ENCODE measurements around the gene P4HA1. TPM values are rescaled to one million over a fixed set of nuclear protein-coding genes. Genes with fewer than 3 reads are reported as not detected.

Gene P4HA1
- total RNA-seq, 1 experiment from 2014 or later = 58.5 TPM

GRCh38 chr10:73058057-73058591 is 38.5 kb downstream of the P4HA1 start:
- Histone ChIP-seq H3K4me3 (ENCODE audit: low read depth in 2 of 2, low read length in 2 of 2) (no peak overlapping the region), H3K9me3 (ENCODE audit: control insufficient read depth, insufficient read depth, low read depth, low read length) (no peaks in the 10 kb centered on the region), H3K4me1 (ENCODE audit: control insufficient read depth, insufficient read depth, low read length) (peaks cover 3% of the 10 kb centered on the region; the same call in 1 of the 2 replicates), H3K36me3 (ENCODE audit: control insufficient read depth, insufficient read depth, low read length) (peaks cover 15% of the 10 kb centered on the region; the same call in 1 of the 2 replicates), H3K27me3 (ENCODE audit: control insufficient read depth, insufficient read depth, low read length) (no peaks in the 10 kb centered on the region), H3K27ac (ENCODE audit: low read length) (no peak overlapping the region)
- no peak for DNase-seq (ENCODE audit: low read depth, low spot score)
- ChIA-PET CTCF (no interaction called here), POLR2A (interaction anchor here (0.5 to 0.6 kb wide), 2 partner anchors 201 to 388 kb away, joined by 6 to 14 read pairs; no protein-coding TSS in a partner anchor)
- ATAC-seq = no peak
- intact Hi-C loops (cut with micrococcal nuclease; ENCODE audit: unreplicated experiment) = no loop called here
- no TSS peak for BruUV-seq (replicated peaks)
- TF ChIP-seq SIN3A (IDR thresholded peaks at IDR 0.05; ENCODE audit: borderline replicate concordance, insufficient read depth, low read depth, low read length) = no peak
- in situ Hi-C loops (cut with HindIII; ENCODE audit: low pct_unique_long_range_greater_than_20kb, low sequenced_read_pairs) = no loop called here

- H3K36me3 ChIP-seq (ENCODE audit: control insufficient read depth, insufficient read depth, low read length) = peaks cover 17% of the 10 kb centered on the region; the same call in 1 of the 2 replicates
- ChIA-PET POLR2A (no interaction called here), CTCF (interaction anchor here (0.6 kb wide), 1 partner anchor 75 kb away, joined by 3 read pairs; no protein-coding TSS in a partner anchor)
- no peaks in the 10 kb centered on the region for H3K9me3 ChIP-seq (ENCODE audit: control insufficient read depth, insufficient read depth, low read depth, low read length)
- no peaks in the 10 kb centered on the region for H3K27me3 ChIP-seq (ENCODE audit: control insufficient read depth, insufficient read depth, low read length)
- in situ Hi-C loops (cut with HindIII; ENCODE audit: low pct_unique_long_range_greater_than_20kb, low sequenced_read_pairs) = no loop called here
- no peak for DNase-seq (ENCODE audit: low read depth, low spot score)
- H3K27ac ChIP-seq (ENCODE audit: low read length) = no peak overlapping the region
- TSS peak; percentile 41 for BruUV-seq (replicated peaks)
- H3K4me1 ChIP-seq (ENCODE audit: control insufficient read depth, insufficient read depth, low read length) = no peaks in the 10 kb centered on the region
- intact Hi-C loops (cut with micrococcal nuclease; ENCODE audit: unreplicated experiment) = no loop called here
- H3K4me3 ChIP-seq (ENCODE audit: low read depth in 2 of 2, low read length in 2 of 2) = no peak overlapping the region
- TF ChIP-seq TCF7L2 (IDR thresholded peaks at IDR 0.05; ENCODE audit: low read depth, low read length) (no peak), CTCF (IDR thresholded peaks at IDR 0.05) (no peak), REST (IDR thresholded peaks at IDR 0.05; ENCODE audit: insufficient read depth in 1 of 2, low read depth in 2 of 2, low read length in 1 of 2) (no peak), SIN3A (IDR thresholded peaks at IDR 0.05; ENCODE audit: borderline replicate concordance, insufficient read depth, low read depth, low read length) (no peak), POLR2AphosphoS5 (IDR thresholded peaks at IDR 0.05; ENCODE audit: low read depth, low read length) (no peak)
- ATAC-seq = no peak
Measured at GRCh38 chr10:73054286-73054685, 42.4 kb downstream of the P4HA1 start.

- peaks cover 17% of the 10 kb centered on the region; the same call in 1 of the 2 replicates for H3K36me3 ChIP-seq (ENCODE audit: control insufficient read depth, insufficient read depth, low read length)
- CTCF ChIA-PET = interaction anchor here (0.6 kb wide), 1 partner anchor 516 kb away, joined by 3 read pairs; no protein-coding TSS in a partner anchor
- POLR2A ChIA-PET = interaction anchor here (0.5 kb wide), 1 partner anchor 487 kb away, joined by 9 read pairs; no protein-coding TSS in a partner anchor
- no peaks in the 10 kb centered on the region for H3K4me1 ChIP-seq (ENCODE audit: control insufficient read depth, insufficient read depth, low read length)
- no peak for TF ChIP-seq POLR2AphosphoS5 (IDR thresholded peaks at IDR 0.05; ENCODE audit: low read depth, low read length)
- no peak for TF ChIP-seq TCF7L2 (IDR thresholded peaks at IDR 0.05; ENCODE audit: low read depth, low read length)
- TF ChIP-seq REST (IDR thresholded peaks at IDR 0.05; ENCODE audit: insufficient read depth in 1 of 2, low read depth in 2 of 2, low read length in 1 of 2) = no peak
- TF ChIP-seq SIN3A (IDR thresholded peaks at IDR 0.05; ENCODE audit: borderline replicate concordance, insufficient read depth, low read depth, low read length) = no peak
- no peak for TF ChIP-seq CTCF (IDR thresholded peaks at IDR 0.05)
- ATAC-seq = no peak
- no peak overlapping the region for H3K27ac ChIP-seq (ENCODE audit: low read length)
- intact Hi-C loops (cut with micrococcal nuclease; ENCODE audit: unreplicated experiment) = no loop called here
- no peak overlapping the region for H3K4me3 ChIP-seq (ENCODE audit: low read depth in 2 of 2, low read length in 2 of 2)
- H3K9me3 ChIP-seq (ENCODE audit: control insufficient read depth, insufficient read depth, low read depth, low read length) = no peaks in the 10 kb centered on the region
- BruUV-seq (replicated peaks) = no TSS peak
- H3K27me3 ChIP-seq (ENCODE audit: control insufficient read depth, insufficient read depth, low read length) = no peaks in the 10 kb centered on the region
- in situ Hi-C loops (cut with HindIII; ENCODE audit: low pct_unique_long_range_greater_than_20kb, low sequenced_read_pairs) = no loop called here
- DNase-seq (ENCODE audit: low read depth, low spot score) = no peak
Measured at GRCh38 chr10:73053275-73053674, 43.4 kb downstream of the P4HA1 start.
